GM19467 (cell line): Measurements from ENCODE around the gene USP25.

ENCODE experiments used
- ATAC-seq: cut with Tn5 transposase; IDR thresholded peaks from one replicate; pipeline ENCODE4 v1.9.1; 2021; ENCODE audit warnings: mild to moderate bottlenecking, moderate library complexity; ENCODE audit not compliant: unreplicated experiment

Gene USP25, protein sequence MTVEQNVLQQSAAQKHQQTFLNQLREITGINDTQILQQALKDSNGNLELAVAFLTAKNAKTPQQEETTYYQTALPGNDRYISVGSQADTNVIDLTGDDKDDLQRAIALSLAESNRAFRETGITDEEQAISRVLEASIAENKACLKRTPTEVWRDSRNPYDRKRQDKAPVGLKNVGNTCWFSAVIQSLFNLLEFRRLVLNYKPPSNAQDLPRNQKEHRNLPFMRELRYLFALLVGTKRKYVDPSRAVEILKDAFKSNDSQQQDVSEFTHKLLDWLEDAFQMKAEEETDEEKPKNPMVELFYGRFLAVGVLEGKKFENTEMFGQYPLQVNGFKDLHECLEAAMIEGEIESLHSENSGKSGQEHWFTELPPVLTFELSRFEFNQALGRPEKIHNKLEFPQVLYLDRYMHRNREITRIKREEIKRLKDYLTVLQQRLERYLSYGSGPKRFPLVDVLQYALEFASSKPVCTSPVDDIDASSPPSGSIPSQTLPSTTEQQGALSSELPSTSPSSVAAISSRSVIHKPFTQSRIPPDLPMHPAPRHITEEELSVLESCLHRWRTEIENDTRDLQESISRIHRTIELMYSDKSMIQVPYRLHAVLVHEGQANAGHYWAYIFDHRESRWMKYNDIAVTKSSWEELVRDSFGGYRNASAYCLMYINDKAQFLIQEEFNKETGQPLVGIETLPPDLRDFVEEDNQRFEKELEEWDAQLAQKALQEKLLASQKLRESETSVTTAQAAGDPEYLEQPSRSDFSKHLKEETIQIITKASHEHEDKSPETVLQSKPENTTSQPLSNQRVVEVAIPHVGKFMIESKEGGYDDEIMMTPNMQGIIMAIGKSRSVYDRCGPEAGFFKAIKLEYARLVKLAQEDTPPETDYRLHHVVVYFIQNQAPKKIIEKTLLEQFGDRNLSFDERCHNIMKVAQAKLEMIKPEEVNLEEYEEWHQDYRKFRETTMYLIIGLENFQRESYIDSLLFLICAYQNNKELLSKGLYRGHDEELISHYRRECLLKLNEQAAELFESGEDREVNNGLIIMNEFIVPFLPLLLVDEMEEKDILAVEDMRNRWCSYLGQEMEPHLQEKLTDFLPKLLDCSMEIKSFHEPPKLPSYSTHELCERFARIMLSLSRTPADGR

DNA sequence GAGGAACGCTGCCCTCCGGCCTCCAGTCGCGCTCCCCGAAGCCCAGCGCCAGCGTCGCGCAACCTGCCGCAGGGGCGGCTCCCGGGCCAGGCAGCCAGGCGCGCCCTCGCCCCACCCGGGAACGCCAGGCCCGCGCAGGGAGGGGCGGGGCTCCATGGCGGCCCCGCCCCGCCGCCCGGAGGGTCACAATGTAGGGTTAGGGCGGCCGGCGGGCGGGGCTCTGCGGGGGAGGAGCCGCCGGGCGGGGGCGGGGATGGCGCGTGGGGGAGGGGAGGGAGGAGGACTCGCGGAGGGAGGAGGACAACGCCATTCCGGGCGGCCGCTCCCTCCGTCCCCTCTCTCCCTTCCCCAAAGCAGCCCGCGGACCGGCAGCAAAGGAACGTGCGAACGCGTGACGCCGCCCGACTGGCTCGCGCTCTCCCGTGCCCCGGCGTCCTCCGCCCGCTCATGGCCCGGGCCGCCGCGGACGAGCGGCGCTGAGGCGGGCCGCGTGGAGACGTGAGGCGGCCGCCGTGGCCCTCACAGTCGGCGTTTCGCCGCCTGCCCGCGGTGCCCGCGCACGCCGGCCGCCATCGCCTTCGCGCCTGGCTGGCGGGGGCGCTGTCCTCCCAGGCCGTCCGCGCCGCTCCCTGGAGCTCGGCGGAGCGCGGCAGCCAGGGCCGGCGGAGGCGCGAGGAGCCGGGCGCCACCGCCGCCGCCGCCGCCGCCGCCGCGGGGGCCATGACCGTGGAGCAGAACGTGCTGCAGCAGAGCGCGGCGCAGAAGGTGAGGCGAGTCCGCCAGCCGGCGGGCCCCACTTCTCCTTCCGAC is at the start of gene USP25:
TSS of gene USP25 (plus strand) at position 309 of the 810 bp plus-strand sequence. CDS start at position 721, 412 bp downstream.
- peak; percentile 65 for ATAC-seq

DNA sequence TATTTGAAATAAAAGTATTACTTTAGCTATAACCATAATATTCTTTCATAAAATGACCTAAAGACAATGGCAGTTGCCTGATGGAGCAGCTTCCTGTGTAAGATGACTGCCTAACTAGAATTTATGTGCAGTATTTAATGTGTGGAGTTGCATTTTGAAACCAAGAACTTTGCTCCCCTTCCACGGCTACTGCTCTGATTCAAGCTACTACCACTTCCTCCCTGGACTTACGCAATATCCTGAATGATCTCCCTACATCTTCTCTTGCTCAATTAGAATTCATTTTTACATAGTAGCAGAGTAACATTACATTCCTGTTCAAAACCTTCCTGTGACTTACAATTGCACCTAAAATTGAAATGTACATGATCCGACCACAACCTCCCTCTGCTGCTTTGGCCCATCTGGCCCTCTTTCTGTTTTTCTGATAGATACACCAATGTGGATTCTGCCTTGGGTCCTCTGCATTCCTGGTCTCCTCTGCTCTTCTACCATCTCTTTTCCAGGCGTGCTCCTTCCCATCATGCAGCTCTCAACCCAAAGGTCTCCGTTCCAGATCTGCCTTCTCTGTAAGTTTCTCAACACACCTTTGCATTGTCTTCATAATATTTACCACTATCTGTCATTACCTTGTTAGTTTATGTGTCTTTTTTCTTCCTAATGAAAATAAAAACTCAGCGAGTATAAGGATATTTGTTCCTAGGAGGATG is 47.4 kb upstream of the USP25 start:
- ATAC-seq: no peak

DNA sequence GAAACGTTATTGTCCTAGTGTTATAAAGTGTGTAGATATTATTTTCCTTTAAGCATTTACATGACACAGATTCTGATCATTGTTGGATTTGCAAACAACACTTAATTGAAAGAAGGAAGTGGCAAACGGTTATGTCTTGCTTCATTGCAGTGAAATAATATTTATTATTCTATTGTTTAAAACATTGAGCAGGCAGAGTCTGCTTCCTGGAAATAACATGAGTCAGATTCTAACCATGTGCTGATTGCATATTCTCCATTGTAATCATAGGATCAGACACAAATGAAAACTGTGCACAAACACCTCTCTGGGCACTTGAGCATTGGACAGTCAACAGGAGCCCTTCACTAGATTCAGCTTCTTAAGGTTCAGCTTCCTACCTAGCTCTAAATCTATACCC is 46.8 kb upstream of the USP25 start:
- no peak for ATAC-seq

DNA sequence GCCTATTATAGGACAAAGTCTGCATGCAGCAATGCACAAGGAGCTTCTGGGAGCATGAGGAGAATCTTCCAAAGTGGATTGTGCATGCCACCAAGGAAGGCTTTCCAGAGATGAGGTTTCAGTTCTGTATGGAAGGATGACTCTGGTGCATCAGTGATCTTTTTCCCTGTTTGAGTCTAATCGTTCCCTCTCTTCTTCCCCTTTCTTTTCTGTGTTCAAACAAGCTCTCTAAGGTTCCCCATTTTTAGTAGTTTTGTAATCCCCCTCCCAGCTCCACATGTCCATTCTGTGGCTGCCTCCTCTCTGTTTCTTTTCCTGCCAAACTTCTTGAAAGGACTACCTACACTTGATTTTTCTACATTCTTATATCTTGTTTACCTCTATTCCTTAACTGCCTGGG is 43.3 kb upstream of the USP25 start:
- no peak for ATAC-seq

DNA sequence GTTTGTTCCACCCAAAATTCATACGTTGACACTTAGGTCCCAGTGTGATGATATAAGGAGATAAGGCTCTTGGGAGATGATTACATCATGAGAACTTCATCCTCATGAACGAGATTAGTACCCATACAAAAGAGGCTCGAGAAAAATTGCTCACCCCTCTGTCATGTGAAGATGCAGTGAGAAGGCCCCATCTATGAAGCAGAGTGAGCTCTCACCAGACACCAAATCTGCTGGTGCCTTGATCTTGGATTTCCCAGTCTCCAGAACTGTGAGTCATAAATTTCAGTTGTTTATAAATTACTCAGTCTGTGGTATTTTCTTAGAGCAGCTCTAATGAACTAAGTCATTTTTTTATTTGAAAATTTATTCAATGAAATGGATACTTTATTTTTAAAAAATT is 42.6 kb upstream of the USP25 start:
- no peak for ATAC-seq

DNA sequence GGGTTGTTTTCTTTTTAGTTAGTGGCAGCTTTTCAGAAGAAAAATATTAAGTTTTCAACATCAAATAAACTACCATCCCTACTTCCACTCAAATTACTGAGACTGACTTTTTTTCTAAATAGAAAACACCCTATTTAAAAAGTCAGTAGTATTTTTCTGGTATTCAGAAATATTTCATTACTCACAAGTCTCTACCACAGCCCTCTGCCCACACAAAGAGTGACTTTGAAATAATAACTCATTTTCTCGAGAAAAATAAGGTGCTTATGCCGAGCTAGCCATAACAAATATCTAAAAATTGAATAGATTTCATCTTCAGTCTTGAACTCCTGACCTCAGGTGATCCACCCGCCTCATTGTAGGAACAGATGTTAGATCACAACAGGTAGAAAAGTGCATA is 41.8 kb upstream of the USP25 start:
- ATAC-seq: no peak

DNA sequence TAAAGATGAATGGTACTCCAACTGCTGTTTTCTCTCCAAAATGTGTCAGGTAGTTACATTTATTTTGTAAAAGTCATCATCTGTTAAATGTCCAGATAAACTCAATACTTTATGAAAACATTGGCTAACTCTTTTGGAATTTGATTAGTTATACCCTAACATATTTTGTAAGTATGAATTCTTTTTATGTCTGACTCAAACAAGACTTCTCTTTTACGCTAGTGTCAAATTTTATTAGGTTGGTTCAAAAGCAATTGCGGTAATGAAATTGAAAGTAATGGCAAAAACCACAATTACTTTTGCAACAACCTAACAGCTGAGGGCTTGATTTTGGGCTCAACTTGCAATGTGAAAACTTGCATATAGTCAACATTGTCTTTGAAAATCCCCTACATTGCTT is 41.0 kb upstream of the USP25 start:
- ATAC-seq: no peak

DNA sequence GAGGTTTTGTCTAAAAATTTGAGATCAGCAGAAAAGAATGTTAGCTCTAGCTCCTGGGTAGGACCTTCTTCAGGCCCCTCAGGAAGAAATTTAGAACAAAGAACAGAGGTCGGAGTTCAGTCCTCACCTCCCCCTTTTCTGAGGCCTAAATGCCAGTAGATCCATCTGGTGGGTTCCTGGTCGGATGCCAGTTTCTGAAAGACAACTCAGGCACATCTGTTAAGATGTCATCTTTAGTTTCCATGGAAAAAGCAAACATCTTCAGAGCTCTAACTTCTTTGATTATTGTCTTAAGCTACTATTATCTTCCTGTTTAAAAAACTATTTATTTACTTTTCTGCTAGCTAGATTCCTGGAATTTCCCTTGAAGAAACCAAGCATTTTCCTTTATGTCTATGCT is 37.1 kb upstream of the USP25 start:
- no peak for ATAC-seq

DNA sequence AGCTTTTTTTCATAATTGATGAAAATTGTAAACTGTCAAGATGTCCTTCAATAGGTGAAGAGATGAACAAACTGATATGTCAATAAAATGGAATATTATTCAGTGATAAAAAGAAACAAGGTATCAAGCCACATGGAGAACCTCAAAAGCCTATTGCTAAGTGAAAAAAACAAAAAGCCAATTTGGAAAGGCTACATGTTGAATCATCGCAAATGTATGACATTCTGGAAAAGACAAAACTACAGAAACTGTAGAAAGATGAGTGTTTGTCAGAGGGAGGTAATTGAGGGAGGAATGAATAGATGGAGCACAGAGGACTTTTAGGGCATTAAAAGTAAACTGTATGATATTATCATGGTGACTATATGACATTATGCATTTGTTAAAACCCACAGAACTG is 34.5 kb upstream of the USP25 start:
- ATAC-seq: no peak

DNA sequence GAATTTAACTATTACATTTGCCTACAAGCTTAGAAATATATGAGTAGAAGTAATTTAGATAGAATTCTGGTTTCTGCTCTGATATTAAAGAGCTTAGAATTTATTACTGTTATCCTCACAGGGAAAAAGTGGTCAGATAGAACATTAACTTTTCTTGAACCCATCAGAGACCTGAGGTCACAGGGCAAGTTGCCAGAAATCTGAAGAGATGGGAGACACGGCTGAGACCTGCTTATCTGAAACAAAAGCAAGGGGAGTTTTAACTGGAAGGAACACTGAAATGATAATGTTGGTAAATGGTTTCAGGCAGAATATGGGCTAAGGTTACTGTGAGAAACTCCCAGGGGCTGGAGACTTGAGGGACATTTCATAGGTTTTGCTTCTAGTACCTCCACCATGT is 28.0 kb upstream of the USP25 start:
- no peak for ATAC-seq

DNA sequence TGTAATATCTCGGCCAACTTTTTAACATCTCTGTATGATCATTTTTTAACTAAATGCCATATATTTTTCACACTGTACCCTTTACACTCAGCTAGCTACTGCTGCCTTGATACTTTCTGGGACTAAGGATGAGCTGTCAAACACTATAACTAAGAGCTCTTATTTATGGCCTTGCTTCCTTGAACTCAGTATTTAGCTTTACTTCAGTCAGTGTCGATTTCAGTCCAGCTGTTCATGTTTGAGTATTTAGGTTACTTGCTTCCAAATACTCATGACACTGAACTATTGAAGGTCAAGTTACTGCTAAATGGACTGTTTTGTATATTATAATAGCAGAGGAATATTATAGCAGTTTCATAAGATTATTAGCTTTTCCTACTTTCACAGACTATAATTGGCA is 25.9 kb upstream of the USP25 start:
- no peak for ATAC-seq

DNA sequence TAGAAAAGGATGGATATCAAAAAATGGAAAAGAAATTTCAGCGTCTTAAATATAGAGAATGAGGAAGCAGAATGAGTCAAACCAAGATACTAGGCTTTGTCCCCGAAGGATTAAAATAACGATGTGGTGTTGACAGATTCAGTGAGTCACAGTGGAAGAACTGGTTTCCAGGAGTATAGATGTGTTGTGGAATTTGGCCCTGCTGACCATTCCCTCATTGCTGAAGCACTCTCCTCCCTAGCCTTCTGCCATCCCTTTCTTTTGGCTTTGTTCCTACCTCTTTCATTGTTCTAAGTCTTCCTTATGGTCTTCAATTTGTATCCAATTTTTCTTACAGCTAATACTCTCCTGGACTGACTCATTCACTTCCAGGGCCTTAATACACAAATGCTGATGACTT is 23.1 kb upstream of the USP25 start:
- no peak for ATAC-seq

DNA sequence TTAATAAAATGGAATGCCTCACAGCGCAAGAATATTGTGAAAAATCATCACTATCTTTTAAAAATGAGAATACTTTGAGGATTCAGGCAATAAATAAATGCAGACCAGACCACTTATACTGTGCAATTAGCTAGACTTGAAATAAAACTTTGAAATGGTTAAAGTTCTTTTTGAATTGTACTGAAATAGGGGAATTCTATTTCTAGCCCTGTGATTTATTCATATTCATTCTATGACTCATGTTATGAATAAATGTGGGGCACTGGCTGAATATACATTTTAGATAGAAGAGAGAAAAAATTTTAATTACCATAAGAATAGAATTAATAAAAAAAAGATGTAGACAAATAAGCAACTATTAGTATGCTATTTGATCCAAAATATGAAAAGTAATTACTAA is 16.4 kb upstream of the USP25 start:
- no peak for ATAC-seq

DNA sequence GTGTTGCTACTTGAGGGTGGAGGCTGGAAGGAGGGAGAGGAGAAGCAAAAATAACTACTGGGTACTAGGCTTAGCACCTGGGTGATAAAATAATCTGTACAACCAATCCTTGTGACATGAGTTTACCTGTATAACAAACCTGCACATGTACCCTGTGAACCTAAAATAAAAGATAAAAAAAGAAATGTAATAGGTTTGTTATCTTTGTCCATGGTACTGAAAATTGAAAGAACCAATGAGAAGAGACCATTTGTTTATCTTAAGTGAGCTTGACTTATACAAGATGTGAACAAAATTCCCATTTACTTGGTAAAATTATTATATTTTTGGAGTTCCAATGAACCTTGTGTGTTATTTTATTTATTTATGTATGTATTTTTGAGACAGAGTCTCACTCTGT is 11.1 kb upstream of the USP25 start:
- no peak for ATAC-seq

DNA sequence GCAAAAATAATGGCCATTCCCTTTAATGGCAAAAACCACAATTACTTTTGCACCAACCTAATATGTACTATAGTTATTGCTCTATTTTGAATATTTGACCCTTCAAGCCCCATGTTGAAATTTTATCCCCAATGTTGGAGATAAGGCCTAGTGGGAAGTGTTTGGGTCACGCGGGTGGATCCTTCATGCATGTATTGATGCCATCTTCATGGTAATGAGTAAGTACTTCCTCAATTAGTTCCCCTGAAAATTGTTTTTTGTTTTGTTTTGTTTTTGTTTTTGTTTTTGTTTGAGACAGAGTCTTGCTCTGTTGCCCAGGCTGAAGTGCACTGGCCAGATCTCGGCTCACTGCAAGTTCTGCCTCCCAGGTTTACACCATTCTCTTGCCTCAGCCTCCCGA is 9.8 kb upstream of the USP25 start:
- no peak for ATAC-seq

DNA sequence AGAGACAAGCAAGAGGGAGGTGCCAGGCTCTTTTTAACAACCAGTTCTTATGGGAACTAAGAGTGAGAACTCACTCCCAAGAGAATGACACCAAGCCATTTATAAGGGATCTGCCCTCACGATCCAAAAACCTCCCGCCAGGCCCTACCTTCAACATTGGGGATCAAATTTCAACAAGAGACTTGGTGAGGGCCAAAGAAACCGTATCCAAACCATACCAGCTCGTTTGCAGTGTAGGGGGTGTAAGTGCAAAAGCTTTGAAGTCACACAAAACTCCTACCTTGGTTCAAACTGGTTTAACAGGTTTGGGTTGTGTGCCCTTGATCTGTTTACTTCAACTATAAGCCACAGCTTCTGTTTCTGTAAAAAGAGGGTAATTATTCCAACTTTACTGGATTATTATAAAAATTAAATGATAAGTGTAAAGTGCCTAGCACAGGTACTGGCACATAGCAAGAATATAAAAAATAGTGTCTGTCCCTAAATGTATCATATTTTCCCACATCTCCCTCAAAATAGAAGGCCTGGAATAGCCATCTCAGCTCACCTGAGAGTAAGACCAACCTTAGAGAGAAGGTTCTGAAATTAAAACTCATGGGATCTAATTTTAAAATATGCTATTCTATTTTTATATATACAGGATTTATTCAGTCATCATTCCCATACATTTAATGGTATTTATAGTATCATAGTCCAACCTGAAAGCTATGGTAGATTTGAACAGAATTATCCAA is 7.0 kb upstream of the USP25 start:
- ATAC-seq: no peak

DNA sequence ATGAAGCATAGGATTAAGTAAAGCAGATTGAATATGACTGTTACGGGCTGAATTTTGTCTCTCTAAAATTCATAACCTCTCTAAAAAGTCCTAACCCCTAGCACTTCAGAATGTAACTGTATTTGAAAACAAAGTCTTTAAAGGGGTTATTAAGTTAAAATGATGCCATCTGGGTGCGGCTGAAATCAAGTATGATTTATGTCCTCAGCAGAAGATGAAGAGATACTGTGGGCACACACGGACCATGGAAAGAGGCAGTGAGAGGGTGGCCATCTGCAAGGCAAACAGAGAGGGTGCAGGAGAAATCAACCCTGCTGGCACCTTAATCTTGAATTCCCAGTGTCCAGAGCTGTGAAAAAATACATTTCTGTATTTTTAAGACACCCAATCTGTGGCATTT is 3.8 kb upstream of the USP25 start:
- ATAC-seq: no peak

DNA sequence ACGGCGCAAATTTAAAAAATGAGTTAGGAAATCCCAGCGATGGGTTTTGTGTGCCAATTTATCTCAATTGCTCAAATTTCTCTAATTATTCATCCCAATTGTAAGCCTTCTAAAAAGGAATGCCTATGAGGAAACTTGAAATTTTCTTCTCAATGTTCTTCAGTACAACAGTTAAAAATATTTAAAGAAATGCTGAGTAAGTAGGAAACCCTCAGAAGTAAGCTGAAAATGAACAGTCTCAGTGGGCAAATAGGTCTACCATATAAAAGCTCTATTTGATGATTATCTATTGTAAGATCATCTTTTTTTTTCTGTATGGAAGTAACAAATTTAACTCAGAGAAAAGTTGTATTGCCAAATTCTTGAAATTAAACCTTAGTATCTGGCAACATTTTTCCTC is 1.7 kb upstream of the USP25 start:
- no peak for ATAC-seq

DNA sequence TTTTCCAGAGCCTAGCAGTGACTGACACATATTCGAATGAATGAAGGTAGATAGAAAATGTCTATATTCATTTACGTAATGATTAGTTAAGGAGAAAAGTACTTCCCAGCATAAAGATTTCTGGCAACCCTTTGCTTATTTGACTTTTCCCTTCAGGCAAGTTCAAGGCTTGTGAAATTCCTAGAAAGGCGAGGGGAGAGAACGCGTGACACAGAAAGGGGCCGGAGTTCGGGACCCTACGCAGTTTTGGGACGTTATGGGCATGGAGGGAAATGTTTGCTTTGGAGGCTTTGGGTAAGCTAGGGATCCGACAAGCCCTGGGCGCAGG is 472 bp upstream of the USP25 start:
- ATAC-seq: no peak
